Measurements from ENCODE around the gene PAK1.
"Not testable (repeated sequence)": the region's sequence is repeated elsewhere in the genome, so short reads cannot be mapped to it uniquely, and the experiment has no call there.

PAK1 gene

GRCh38 chr11:77320351-77320750 lies 153.5 kb downstream of the PAK1 start:
- no peaks in the 10 kb centered on the region for H3K27me3 Mint-ChIP-seq
- H3K9me3 Mint-ChIP-seq: no peaks in the 10 kb centered on the region

GRCh38 chr11:77318600-77318999 lies 155.3 kb downstream of the PAK1 start:
- H3K27ac Mint-ChIP-seq: no peak overlapping the region
- no peak overlapping the region for H3K4me3 Mint-ChIP-seq
- no peaks in the 10 kb centered on the region for H3K4me1 Mint-ChIP-seq (ENCODE audit: low read depth)
- no peaks in the 10 kb centered on the region for H3K9me3 Mint-ChIP-seq
- peaks cover 12% of the 10 kb centered on the region for H3K36me3 Mint-ChIP-seq (ENCODE audit: low read depth)
- DNase-seq: no peak
- H3K27me3 Mint-ChIP-seq: peaks cover 3% of the 10 kb centered on the region

More at GRCh38 chr11:77320351-77320750, 153.5 kb downstream of the PAK1 start:
- no peak overlapping the region for H3K4me3 Mint-ChIP-seq
- no peak for DNase-seq
- H3K27ac Mint-ChIP-seq: no peak overlapping the region
- H3K36me3 Mint-ChIP-seq (ENCODE audit: low read depth): peaks cover 15% of the 10 kb centered on the region
- peaks cover 9% of the 10 kb centered on the region for H3K4me1 Mint-ChIP-seq (ENCODE audit: low read depth)

GRCh38 chr11:77316733-77317342 lies 157.1 kb downstream of the PAK1 start:
- Mint-ChIP-seq H3K4me1 (ENCODE audit: low read depth) (no peaks in the 10 kb centered on the region), H3K4me3 (no peak overlapping the region), H3K36me3 (ENCODE audit: low read depth) (no peaks in the 10 kb centered on the region), H3K27ac (no peak overlapping the region), H3K27me3 (peaks cover 6% of the 10 kb centered on the region), H3K9me3 (no peaks in the 10 kb centered on the region)
- no peak for DNase-seq

- no peak overlapping the region for H3K4me3 Mint-ChIP-seq
- no peak for DNase-seq
- H3K4me1 Mint-ChIP-seq (ENCODE audit: low read depth): peaks cover 9% of the 10 kb centered on the region
Measured at GRCh38 chr11:77312107-77312506, 161.8 kb downstream of the PAK1 start.

GRCh38 chr11:77311701-77312100 lies 162.2 kb downstream of the PAK1 start:
- Mint-ChIP-seq H3K4me3 (no peak overlapping the region), H3K27ac (no peak overlapping the region), H3K36me3 (ENCODE audit: low read depth) (no peaks in the 10 kb centered on the region), H3K27me3 (peaks cover 6% of the 10 kb centered on the region), H3K9me3 (no peaks in the 10 kb centered on the region), H3K4me1 (ENCODE audit: low read depth) (peaks cover 9% of the 10 kb centered on the region)
- DNase-seq: no peak

More at GRCh38 chr11:77312107-77312506, 161.8 kb downstream of the PAK1 start:
- H3K27me3 Mint-ChIP-seq: peaks cover 6% of the 10 kb centered on the region
- no peaks in the 10 kb centered on the region for H3K9me3 Mint-ChIP-seq
- no peaks in the 10 kb centered on the region for H3K36me3 Mint-ChIP-seq (ENCODE audit: low read depth)
- H3K27ac Mint-ChIP-seq: no peak overlapping the region

- peaks cover 6% of the 10 kb centered on the region for H3K27me3 Mint-ChIP-seq
- H3K36me3 Mint-ChIP-seq (ENCODE audit: low read depth): no peaks in the 10 kb centered on the region
- peaks cover 9% of the 10 kb centered on the region for H3K4me1 Mint-ChIP-seq (ENCODE audit: low read depth)
- DNase-seq: no peak
- H3K27ac Mint-ChIP-seq: no peak overlapping the region
- H3K4me3 Mint-ChIP-seq: no peak overlapping the region
- no peaks in the 10 kb centered on the region for H3K9me3 Mint-ChIP-seq
Measured at GRCh38 chr11:77310721-77311120, 163.2 kb downstream of the PAK1 start.

- no peaks in the 10 kb centered on the region for H3K36me3 Mint-ChIP-seq (ENCODE audit: low read depth)
- no peak for DNase-seq
- peaks cover 3% of the 10 kb centered on the region for H3K27me3 Mint-ChIP-seq
- H3K4me1 Mint-ChIP-seq (ENCODE audit: low read depth): peaks cover 9% of the 10 kb centered on the region
- no peak overlapping the region for H3K27ac Mint-ChIP-seq
- H3K4me3 Mint-ChIP-seq: no peak overlapping the region
- no peaks in the 10 kb centered on the region for H3K9me3 Mint-ChIP-seq
Measured at GRCh38 chr11:77309401-77310085, 164.4 kb downstream of the PAK1 start.

- no peak overlapping the region for H3K4me3 Mint-ChIP-seq
- H3K4me1 Mint-ChIP-seq (ENCODE audit: low read depth): peaks cover 9% of the 10 kb centered on the region
- no peak overlapping the region for H3K27ac Mint-ChIP-seq
- H3K27me3 Mint-ChIP-seq: peaks cover 3% of the 10 kb centered on the region
- H3K9me3 Mint-ChIP-seq: no peaks in the 10 kb centered on the region
- DNase-seq: no peak
- no peaks in the 10 kb centered on the region for H3K36me3 Mint-ChIP-seq (ENCODE audit: low read depth)
Measured at GRCh38 chr11:77308838-77309237, 165.1 kb downstream of the PAK1 start.

GRCh38 chr11:77303328-77303727 lies 170.6 kb downstream of the PAK1 start:
- no peak for DNase-seq
- no peak overlapping the region for H3K27ac Mint-ChIP-seq
- no peaks in the 10 kb centered on the region for H3K27me3 Mint-ChIP-seq
- H3K4me3 Mint-ChIP-seq: no peak overlapping the region
- peaks cover 8% of the 10 kb centered on the region for H3K4me1 Mint-ChIP-seq (ENCODE audit: low read depth)
- no peaks in the 10 kb centered on the region for H3K36me3 Mint-ChIP-seq (ENCODE audit: low read depth)
- H3K9me3 Mint-ChIP-seq: no peaks in the 10 kb centered on the region

- DNase-seq: no peak
- no peak overlapping the region for H3K4me3 Mint-ChIP-seq
- H3K4me1 Mint-ChIP-seq (ENCODE audit: low read depth): peaks cover 6% of the 10 kb centered on the region
- no peaks in the 10 kb centered on the region for H3K9me3 Mint-ChIP-seq
- no peaks in the 10 kb centered on the region for H3K36me3 Mint-ChIP-seq (ENCODE audit: low read depth)
- H3K27me3 Mint-ChIP-seq: no peaks in the 10 kb centered on the region
- H3K27ac Mint-ChIP-seq: no peak overlapping the region
Measured at GRCh38 chr11:77302752-77303151, 171.1 kb downstream of the PAK1 start.

GRCh38 chr11:77301510-77301909 lies 172.4 kb downstream of the PAK1 start, which contains the start of gene GDPD4:
Gene GDPD4 (minus strand): TSS chr11:77301686. CDS start chr11:77285137, 16,549 bp downstream.
- H3K27ac Mint-ChIP-seq: no peak within 1 kb of the TSS
- no peaks in the 10 kb centered on the region for H3K27me3 Mint-ChIP-seq
- no peak within 1 kb of the TSS for H3K4me3 Mint-ChIP-seq
- no peak for DNase-seq
- peaks cover 6% of the 10 kb centered on the region for H3K4me1 Mint-ChIP-seq (ENCODE audit: low read depth)
- no peaks in the 10 kb centered on the region for H3K9me3 Mint-ChIP-seq
- no peaks in the 10 kb centered on the region for H3K36me3 Mint-ChIP-seq (ENCODE audit: low read depth)

GRCh38 chr11:77300695-77301094 lies 173.2 kb downstream of the PAK1 start:
- no peaks in the 10 kb centered on the region for H3K36me3 Mint-ChIP-seq (ENCODE audit: low read depth)

GRCh38 chr11:77300028-77300427 lies 173.9 kb downstream of the PAK1 start:
- not testable (repeated sequence) for H3K4me1 Mint-ChIP-seq (ENCODE audit: low read depth); H3K4me3 Mint-ChIP-seq; DNase-seq; H3K9me3 Mint-ChIP-seq; H3K36me3 Mint-ChIP-seq (ENCODE audit: low read depth); H3K27ac Mint-ChIP-seq; H3K27me3 Mint-ChIP-seq

More at GRCh38 chr11:77300695-77301094, 173.2 kb downstream of the PAK1 start:
- H3K9me3 Mint-ChIP-seq: no peaks in the 10 kb centered on the region
- no peak for DNase-seq
- no peaks in the 10 kb centered on the region for H3K27me3 Mint-ChIP-seq
- no peak overlapping the region for H3K27ac Mint-ChIP-seq
- no peak overlapping the region for H3K4me3 Mint-ChIP-seq
- peaks cover 6% of the 10 kb centered on the region for H3K4me1 Mint-ChIP-seq (ENCODE audit: low read depth)

GRCh38 chr11:77299528-77299993 lies 174.3 kb downstream of the PAK1 start:
- Mint-ChIP-seq H3K27me3 (peaks cover 1% of the 10 kb centered on the region), H3K4me1 (ENCODE audit: low read depth) (peaks cover 6% of the 10 kb centered on the region), H3K9me3 (no peaks in the 10 kb centered on the region), H3K27ac (no peak overlapping the region), H3K4me3 (no peak overlapping the region), H3K36me3 (ENCODE audit: low read depth) (no peaks in the 10 kb centered on the region)
- no peak for DNase-seq

- Mint-ChIP-seq H3K27me3 (peaks cover 13% of the 10 kb centered on the region), H3K4me3 (no peak overlapping the region), H3K27ac (no peak overlapping the region), H3K36me3 (ENCODE audit: low read depth) (no peaks in the 10 kb centered on the region), H3K4me1 (ENCODE audit: low read depth) (no peaks in the 10 kb centered on the region), H3K9me3 (no peaks in the 10 kb centered on the region)
- no peak for DNase-seq
Measured at GRCh38 chr11:77294040-77294439, 179.9 kb downstream of the PAK1 start.

Data from activated T-cell treated with anti-CD3 and anti-CD28 coated beads, Interleukin-2, amount 50 U/mL, for 24 hours (primary cell).